Duodenal mucosa (tissue), 2 donors: ENCODE measurements around the gene TNFRSF18.

Experiments used
- H3K27ac ChIP-seq: one replicate; pipeline ENCODE4 v1.7.0; 2013; ENCODE audit warnings: low read depth, low read length
- H3K27me3 ChIP-seq, 2 donors: one replicate each; pipeline ENCODE4 v1.7.0; 2013; ENCODE audit warnings: low read length in 2 of 2, control low read depth in 1 of 2; ENCODE audit not compliant: insufficient read depth in 2 of 2, control insufficient read depth in 1 of 2
- H3K36me3 ChIP-seq, 2 donors: one replicate each; pipeline ENCODE4 v1.7.0; 2013; ENCODE audit warnings: low read length in 2 of 2, control low read depth in 1 of 2; ENCODE audit not compliant: insufficient read depth in 2 of 2, control insufficient read depth in 1 of 2
- H3K4me1 ChIP-seq, 2 donors: one replicate each; pipeline ENCODE4 v1.7.0; 2013; ENCODE audit warnings: low read length in 2 of 2, control low read depth in 1 of 2; ENCODE audit not compliant: insufficient read depth in 2 of 2, control insufficient read depth in 1 of 2
- H3K4me3 ChIP-seq, 2 donors: one replicate each; pipeline ENCODE4 v1.7.0; 2013; ENCODE audit warnings: low read length in 2 of 2, low read depth in 1 of 2
- H3K9ac ChIP-seq, 2 donors: one replicate each; pipeline ENCODE4 v1.7.0; 2013; ENCODE audit warnings: low read length in 2 of 2, low read depth in 1 of 2
- H3K9me3 ChIP-seq, 2 donors: one replicate each; pipeline ENCODE4 v1.7.0; 2013; ENCODE audit warnings: low read length in 2 of 2, control low read depth in 1 of 2; ENCODE audit not compliant: control insufficient read depth in 1 of 2

Gene TNFRSF18

DNA sequence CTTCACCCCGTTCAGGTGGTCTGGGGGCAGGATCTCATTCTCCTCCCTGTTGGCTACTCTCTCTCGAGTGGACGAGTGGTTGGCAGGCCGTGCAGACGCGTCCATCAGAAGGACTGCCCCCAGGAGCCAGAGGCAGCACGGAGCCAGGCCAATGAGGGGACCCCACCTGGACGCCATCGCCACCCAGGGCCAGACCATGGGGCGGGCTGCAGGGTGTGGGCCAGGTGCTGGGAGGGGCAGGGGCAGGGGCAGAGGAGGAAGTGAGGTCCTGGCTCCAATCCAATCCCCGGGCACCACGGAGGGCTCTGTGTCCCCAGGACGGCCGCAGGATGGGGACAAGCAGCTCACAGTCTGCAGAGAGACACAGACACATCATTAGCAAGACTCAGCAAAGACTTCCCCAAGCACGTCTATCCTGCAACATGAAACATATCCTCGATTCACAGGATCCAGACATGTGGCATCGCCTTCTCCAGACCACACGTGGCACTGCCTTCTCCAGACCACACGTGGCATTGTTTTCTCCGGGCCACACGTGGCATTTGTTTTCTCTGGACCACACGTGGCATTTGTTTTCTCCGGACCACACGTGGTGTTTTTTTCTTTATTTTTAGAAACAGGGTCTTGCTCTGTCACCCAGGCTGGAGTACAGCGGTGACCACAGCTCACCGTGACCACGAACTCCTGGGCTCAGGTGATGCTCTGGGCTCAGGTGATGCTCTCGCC is 22.4 kb upstream of the TNFRSF18 start:
- H3K9me3 ChIP-seq: no peaks in the 10 kb centered on the region
- H3K36me3 ChIP-seq: peaks cover 9 to 55% of the 10 kb centered on the region in 2 donors
- H3K4me1 ChIP-seq: peaks cover 18 to 27% of the 10 kb centered on the region in 2 donors
- no peaks in the 10 kb centered on the region for H3K27me3 ChIP-seq
- H3K4me3 ChIP-seq: no peak overlapping the region
- H3K9ac ChIP-seq: no peak overlapping the region
- H3K27ac ChIP-seq: no peak overlapping the region

DNA sequence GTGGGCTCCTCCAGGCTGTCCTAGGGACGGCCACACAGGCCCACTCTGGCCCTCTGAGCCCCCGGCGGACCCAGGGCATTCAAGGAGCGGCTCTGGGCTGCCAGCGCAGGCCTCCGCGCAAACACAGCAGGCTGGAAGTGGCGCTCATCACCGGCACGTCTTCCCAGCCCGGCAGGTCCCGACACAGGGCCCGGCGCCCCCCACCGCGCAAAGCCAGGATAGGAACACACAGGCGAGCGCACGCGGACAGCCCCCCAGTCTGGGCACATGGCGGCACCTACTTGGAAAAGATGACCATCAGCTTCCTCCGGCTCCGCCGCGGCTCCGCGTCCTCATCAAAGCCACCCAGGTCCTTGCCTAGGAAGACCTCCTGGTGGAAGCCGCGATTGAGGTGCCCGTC is 21.8 kb upstream of the TNFRSF18 start:
- H3K36me3 ChIP-seq: peaks cover 11 to 60% of the 10 kb centered on the region in 2 donors
- H3K4me3 ChIP-seq: no peak overlapping the region

DNA sequence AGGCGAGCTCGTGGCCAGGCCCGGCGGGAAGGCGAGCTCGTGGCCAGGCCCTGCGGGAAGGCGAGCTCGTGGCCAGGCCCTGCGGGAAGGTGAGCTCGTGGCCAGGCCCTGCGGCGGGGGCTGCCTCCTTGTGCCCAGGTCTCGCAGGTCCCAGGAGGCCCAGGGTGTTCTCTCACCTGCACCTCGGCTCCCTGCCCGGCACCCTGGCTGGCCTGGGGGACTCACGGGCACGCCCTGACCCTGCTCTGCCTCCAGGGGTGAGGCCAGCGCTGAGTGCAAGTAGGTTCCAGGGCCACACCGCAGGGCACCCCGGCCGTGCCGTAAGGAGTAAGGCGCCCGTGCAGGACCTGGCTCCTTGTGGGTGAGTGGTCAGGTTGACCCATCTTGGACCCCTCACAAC is 21.0 kb upstream of the TNFRSF18 start:
- peaks cover 19 to 68% of the 10 kb centered on the region in 2 donors for H3K36me3 ChIP-seq
- H3K27me3 ChIP-seq: no peaks in the 10 kb centered on the region
- no peak overlapping the region for H3K27ac ChIP-seq
- H3K4me3 ChIP-seq: no peak overlapping the region
- H3K9me3 ChIP-seq: no peaks in the 10 kb centered on the region
- no peak overlapping the region for H3K9ac ChIP-seq
- peaks cover 18 to 29% of the 10 kb centered on the region in 2 donors for H3K4me1 ChIP-seq

More for the DNA sequence above, 21.8 kb upstream of the TNFRSF18 start:
- H3K27ac ChIP-seq: no peak overlapping the region
- H3K9ac ChIP-seq: no peak overlapping the region
- no peaks in the 10 kb centered on the region for H3K9me3 ChIP-seq
- no peaks in the 10 kb centered on the region for H3K27me3 ChIP-seq
- H3K4me1 ChIP-seq: peaks cover 18 to 27% of the 10 kb centered on the region in 2 donors

DNA sequence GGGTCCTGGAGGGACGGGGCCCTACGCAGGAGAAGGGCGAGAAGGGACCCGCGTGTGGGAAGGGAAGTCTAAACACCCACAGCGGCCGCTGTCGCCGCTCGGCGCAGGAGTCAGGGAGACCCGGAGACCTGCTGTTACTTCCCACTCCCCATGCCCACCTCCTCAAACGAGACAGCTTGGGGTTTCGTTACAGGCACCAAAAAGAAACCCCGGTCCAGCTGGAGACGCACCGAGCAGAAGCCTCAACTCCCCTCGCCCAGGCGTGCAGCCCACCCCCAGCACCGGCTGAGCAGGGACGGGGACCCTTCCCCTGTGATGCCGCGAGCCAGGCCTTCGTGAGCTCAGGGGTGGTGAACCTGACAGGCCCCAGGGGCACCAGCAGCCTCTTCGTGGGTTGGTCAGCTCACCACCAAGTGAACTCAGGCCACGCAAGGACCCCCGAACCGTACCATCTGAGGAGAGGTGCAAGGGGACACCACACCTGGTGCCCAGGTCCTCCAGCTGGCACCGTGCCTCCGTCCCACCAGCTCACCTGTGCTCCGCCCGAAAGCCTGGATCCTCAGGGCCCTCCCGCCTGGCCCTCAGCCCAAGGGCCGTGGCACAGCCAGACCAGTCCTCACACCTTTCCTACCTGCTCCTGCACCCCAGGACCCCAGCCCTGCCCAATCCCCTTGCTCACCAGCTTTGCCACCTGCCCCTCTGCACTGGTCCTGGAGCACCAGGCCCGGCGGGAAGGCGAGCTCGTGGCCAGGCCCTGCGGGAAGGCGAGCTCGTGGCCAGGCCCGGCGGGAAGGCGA is 20.4 kb upstream of the TNFRSF18 start:
- Histone ChIP-seq H3K4me1 (peaks cover 18 to 30% of the 10 kb centered on the region in 2 donors), H3K36me3 (peaks cover 23 to 73% of the 10 kb centered on the region in 2 donors)

DNA sequence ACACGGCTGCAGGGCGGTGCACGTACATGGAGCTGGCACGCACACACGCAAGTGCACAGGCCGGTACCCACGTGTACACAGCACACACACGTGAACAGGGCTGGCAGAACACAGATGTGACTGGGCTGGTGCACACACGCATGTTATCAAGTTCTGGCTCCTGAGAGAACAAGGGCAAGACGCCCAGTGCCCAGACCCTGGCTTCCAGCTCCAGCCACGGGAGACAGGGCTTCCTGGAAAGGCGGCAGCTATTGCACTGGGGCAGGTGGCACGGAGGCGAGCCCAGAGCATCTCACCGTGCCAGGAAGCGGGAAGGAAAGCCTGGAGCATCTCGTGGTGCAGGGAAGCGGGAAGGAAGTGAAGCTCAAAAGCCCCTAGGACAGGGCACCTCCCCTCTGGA is 19.5 kb upstream of the TNFRSF18 start:
- Histone ChIP-seq H3K27ac (no peak overlapping the region), H3K36me3 (peaks cover 25 to 82% of the 10 kb centered on the region in 2 donors), H3K27me3 (no peaks in the 10 kb centered on the region), H3K4me1 (peaks cover 18 to 28% of the 10 kb centered on the region in 2 donors), H3K9me3 (no peaks in the 10 kb centered on the region), H3K9ac (no peak overlapping the region), H3K4me3 (no peak overlapping the region)

More for the DNA sequence above, 20.4 kb upstream of the TNFRSF18 start:
- no peaks in the 10 kb centered on the region for H3K27me3 ChIP-seq
- no peaks in the 10 kb centered on the region for H3K9me3 ChIP-seq
- no peak overlapping the region for H3K4me3 ChIP-seq
- no peak overlapping the region for H3K9ac ChIP-seq
- H3K27ac ChIP-seq: no peak overlapping the region

DNA sequence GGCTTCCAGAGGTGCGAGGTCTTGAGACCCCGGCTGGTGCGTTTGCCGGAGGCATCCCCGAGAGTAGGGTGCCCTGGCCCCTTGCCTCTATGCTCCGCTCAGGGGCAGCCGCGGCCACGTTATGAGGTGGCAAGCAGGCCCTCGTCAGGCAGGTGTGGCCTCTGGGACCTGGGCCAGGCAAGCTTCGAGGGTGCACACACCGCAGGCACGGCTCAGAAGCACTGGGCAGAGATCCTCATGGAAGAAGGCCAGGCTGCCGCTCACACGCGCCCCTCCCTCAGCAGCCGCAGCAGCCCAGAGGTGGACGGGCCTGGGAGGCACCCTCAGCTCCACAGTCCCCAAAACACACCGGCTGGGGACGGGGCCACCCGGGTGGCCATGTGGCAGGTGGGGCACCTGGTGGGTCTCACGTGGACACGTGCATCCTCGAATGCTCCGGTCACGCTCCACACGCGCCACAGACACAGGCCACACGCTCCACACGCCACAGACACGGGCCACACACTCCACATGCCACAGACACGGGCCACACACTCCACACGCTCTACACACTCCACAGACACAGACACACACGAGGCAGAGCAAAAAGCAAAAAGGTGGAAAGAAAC is 18.9 kb upstream of the TNFRSF18 start:
- Histone ChIP-seq H3K27me3 (no peaks in the 10 kb centered on the region), H3K9me3 (no peaks in the 10 kb centered on the region), H3K27ac (no peak overlapping the region), H3K36me3 (peaks cover 29 to 87% of the 10 kb centered on the region in 2 donors), H3K4me3 (no peak overlapping the region), H3K9ac (no peak overlapping the region), H3K4me1 (peaks cover 12 to 22% of the 10 kb centered on the region in 2 donors)

DNA sequence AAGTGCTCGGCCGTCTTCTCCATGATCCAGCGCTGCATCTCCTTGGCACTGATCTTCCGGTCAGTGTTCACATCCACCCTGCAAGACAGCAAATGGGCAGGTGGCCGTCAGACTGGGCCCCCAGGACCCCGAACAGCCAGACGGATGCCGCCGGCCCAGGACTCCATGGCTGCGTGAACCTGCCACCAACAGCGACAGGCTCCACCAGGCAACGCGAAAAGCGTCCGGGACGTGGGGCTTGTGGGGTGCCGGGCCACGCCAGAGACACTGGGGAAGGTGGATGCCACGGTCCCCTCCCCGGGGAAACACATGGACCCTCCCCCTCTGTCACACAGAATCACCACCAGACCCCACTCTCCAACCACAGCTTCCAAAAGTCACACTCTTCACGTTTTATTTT is 17.5 kb upstream of the TNFRSF18 start:
- H3K27ac ChIP-seq: no peak overlapping the region
- peaks cover 0 to 9% of the 10 kb centered on the region in 2 donors for H3K4me1 ChIP-seq
- H3K9ac ChIP-seq: no peak overlapping the region
- peaks cover 35 to 89% of the 10 kb centered on the region in 2 donors for H3K36me3 ChIP-seq
- no peak overlapping the region for H3K4me3 ChIP-seq
- no peaks in the 10 kb centered on the region for H3K9me3 ChIP-seq
- H3K27me3 ChIP-seq: no peaks in the 10 kb centered on the region

DNA sequence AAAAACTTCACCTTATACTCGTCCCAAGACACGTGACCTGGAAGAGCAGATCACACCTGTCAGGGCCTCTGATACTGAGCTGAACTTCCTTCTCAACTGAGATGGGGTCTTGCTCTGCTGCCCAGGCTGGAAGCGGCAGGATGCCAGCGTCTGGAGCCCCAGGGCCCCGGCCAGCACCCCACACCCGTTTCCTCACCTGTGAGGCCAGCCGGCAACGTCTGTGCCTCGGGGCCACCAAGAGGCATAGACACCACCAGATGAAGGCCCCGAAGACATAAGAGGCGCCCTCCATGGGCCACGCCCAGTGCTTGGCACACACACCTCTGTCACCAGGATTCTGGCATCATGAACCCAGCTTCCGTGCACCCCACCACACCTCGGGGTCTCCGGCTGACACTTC is 16.9 kb upstream of the TNFRSF18 start:
- no peak overlapping the region for H3K4me3 ChIP-seq
- H3K9me3 ChIP-seq: no peaks in the 10 kb centered on the region
- no peaks in the 10 kb centered on the region for H3K27me3 ChIP-seq
- no peak overlapping the region for H3K27ac ChIP-seq
- peaks cover 0 to 7% of the 10 kb centered on the region in 2 donors for H3K4me1 ChIP-seq
- peaks cover 30 to 89% of the 10 kb centered on the region in 2 donors for H3K36me3 ChIP-seq
- H3K9ac ChIP-seq: no peak overlapping the region

DNA sequence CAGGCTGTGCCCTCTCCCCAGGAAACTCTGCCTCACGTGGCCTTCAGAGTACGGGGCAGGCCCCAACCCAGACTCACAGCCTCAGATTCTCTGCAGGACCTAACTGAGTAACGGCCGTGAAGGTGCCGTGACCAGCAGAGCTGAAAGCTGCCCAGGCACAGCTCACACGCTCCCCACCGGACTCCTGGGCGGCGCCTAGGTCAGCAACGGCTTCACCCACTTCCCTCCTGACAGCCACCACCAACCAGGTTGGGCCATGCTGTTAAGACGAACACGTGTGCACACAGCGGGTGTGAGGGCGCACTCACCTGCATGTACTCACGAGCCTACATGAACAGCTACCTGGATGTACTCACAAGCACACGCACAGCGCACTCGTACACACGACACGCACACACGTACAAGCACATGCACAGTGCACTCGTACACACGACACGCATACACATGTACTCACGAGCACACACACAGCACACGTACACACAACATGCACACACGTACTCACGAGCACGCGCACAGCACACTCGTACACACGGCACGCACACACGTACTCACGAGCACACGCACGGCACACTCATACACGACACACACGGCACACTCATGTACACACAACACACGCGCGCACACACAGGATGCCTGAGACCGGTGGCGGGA is 16.3 kb upstream of the TNFRSF18 start:
- Histone ChIP-seq H3K36me3 (peaks cover 29 to 89% of the 10 kb centered on the region in 2 donors), H3K27ac (no peak overlapping the region), H3K4me1 (peaks cover 0 to 7% of the 10 kb centered on the region in 2 donors), H3K4me3 (no peak overlapping the region), H3K27me3 (no peaks in the 10 kb centered on the region), H3K9me3 (no peaks in the 10 kb centered on the region), H3K9ac (no peak overlapping the region)
